ENCODE results near the gene HOXD3. TPM values are rescaled to one million over a fixed set of nuclear protein-coding genes. Genes with fewer than 3 reads are reported as not detected.

Gene HOXD3
- total and polyA plus RNA-seq, 4 donors = not detected

GRCh38 chr2:176122052-176122682 is 34.9 kb upstream of the HOXD3 start:
- H3K27ac ChIP-seq (ENCODE audit: low read depth in 1 of 2, low read length in 2 of 2) = no peak overlapping the region
- no peaks in the 10 kb centered on the region for H3K36me3 ChIP-seq (ENCODE audit: control insufficient read depth in 4 of 4, insufficient read depth in 3 of 4, low read depth in 1 of 4, low read length in 3 of 4)
- H3K9ac ChIP-seq (ENCODE audit: low read depth in 1 of 2, low read length in 2 of 2) = no peak overlapping the region
- peaks cover 4 to 10% (median 9%) of the 10 kb centered on the region in 4 donors for H3K4me1 ChIP-seq (ENCODE audit: control insufficient read depth in 4 of 4, insufficient read depth in 4 of 4, low read length in 3 of 4)
- no peak for DNase-seq (ENCODE audit: low spot score)
- peaks cover 20 to 54% (median 30%) of the 10 kb centered on the region in 4 donors for H3K27me3 ChIP-seq (ENCODE audit: control insufficient read depth in 4 of 4, insufficient read depth in 4 of 4, low read length in 3 of 4)
- TF ChIP-seq RXRA (IDR thresholded peaks at IDR 0.05) = no peak
- TF ChIP-seq TAF1 (conservative IDR thresholded peaks at IDR 0.05) = no peak
- TF ChIP-seq EGR1 (IDR thresholded peaks at IDR 0.05; ENCODE audit: low read depth in 2 of 2) = no peak
- no peak for TF ChIP-seq FOXA1 (IDR thresholded peaks at IDR 0.05)
- no peak for TF ChIP-seq ATF3 (IDR thresholded peaks at IDR 0.05)
- TF ChIP-seq HNF4G (IDR thresholded peaks at IDR 0.05) = no peak
- TF ChIP-seq ZBTB33 (IDR thresholded peaks at IDR 0.05) = no peak
- no peak for TF ChIP-seq NR2F2 (IDR thresholded peaks at IDR 0.05)
- TF ChIP-seq JUND (IDR thresholded peaks at IDR 0.05) = no peak
- no peak for TF ChIP-seq REST (IDR thresholded peaks at IDR 0.05)
- TF ChIP-seq RAD21 (IDR thresholded peaks at IDR 0.05) = no peak
- TF ChIP-seq CTCF (IDR thresholded peaks at IDR 0.05; ENCODE audit: low read depth, low read length, missing input control) = no peak
- TF ChIP-seq FOXA2 (IDR thresholded peaks at IDR 0.05) = no peak
- no peak for TF ChIP-seq MAX (IDR thresholded peaks at IDR 0.05)
- TF ChIP-seq YY1 (IDR thresholded peaks at IDR 0.05) = no peak
- TF ChIP-seq HNF4A (conservative IDR thresholded peaks at IDR 0.05) = no peak
- TF ChIP-seq SP1 (IDR thresholded peaks at IDR 0.05) = no peak
- no peak for TF ChIP-seq GABPA (IDR thresholded peaks at IDR 0.05 in 1 of 2, conservative IDR thresholded peaks at IDR 0.05 in 1 of 2)
- WGBS = 8% methylated on average over 47 of the region's 47 CpGs
- H3K9me3 ChIP-seq (ENCODE audit: control insufficient read depth in 4 of 4, low read length in 3 of 4) = peaks cover 0 to 7% (median 0%) of the 10 kb centered on the region in 4 donors
- H3K4me3 ChIP-seq (ENCODE audit: low read depth in 1 of 3, low read length in 3 of 3) = peak overlapping the region in 1 of 3 donors; percentile 47

Measured in liver (tissue), 9 donors.